Measurements from ENCODE around the gene PUS7. TPM values are rescaled to one million over a fixed set of nuclear protein-coding genes. Genes with fewer than 3 reads are reported as not detected.

PUS7 gene
- total RNA-seq, 1 donor from 2014 or later: 28.3 TPM

DNA sequence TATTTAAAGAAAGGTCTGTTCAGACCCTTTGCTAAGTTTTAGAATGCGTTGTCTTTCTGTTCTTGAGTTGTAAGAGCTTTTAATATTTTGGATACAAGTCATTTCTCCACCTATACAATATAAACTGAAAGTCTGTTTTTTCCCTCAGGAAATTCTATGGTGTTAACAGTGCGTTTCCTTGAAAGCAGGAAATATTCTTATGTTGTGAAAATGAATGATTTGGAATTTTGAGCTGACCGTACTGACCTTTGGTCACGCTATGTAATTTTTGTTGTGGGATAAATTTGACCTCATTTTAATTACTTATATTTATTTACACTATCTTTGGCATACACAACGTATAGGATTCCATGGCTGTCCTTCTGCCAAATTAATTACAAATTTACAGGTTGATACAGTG, 43.5 kb downstream of the PUS7 start:
- TF ChIP-seq, protein P1, sequence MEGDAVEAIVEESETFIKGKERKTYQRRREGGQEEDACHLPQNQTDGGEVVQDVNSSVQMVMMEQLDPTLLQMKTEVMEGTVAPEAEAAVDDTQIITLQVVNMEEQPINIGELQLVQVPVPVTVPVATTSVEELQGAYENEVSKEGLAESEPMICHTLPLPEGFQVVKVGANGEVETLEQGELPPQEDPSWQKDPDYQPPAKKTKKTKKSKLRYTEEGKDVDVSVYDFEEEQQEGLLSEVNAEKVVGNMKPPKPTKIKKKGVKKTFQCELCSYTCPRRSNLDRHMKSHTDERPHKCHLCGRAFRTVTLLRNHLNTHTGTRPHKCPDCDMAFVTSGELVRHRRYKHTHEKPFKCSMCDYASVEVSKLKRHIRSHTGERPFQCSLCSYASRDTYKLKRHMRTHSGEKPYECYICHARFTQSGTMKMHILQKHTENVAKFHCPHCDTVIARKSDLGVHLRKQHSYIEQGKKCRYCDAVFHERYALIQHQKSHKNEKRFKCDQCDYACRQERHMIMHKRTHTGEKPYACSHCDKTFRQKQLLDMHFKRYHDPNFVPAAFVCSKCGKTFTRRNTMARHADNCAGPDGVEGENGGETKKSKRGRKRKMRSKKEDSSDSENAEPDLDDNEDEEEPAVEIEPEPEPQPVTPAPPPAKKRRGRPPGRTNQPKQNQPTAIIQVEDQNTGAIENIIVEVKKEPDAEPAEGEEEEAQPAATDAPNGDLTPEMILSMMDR (conservative IDR thresholded peaks at IDR 0.05; ENCODE audit: low read depth, low read length): no peak
- H3K4me3 ChIP-seq (ENCODE audit: low read depth, low read length): no peak overlapping the region
- DNase-seq (ENCODE audit: low read depth): no peak

DNA sequence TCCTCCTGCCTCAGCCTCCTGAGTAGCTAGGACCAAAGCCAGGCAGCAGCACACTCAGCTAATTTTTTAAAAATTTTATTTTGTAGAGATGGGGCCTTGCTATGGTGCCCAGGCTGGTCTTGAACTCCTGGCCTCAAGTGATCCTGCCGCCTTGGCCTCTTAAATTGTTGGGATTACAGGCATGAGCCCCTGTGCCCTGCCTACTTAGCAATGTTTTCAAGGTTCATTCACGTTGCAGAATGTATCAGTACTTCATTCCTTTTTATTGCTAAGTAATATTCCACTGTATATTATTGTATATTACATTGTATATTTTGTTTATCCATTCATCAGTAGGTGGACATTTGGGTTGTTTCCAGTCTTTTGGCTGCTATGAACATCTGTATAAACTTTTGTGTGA, 44.2 kb downstream of the PUS7 start:
- H3K4me3 ChIP-seq (ENCODE audit: low read depth, low read length): no peak overlapping the region
- no peak for DNase-seq (ENCODE audit: low read depth)
- TF ChIP-seq, protein P1 (conservative IDR thresholded peaks at IDR 0.05; ENCODE audit: low read depth, low read length): no peak

DNA sequence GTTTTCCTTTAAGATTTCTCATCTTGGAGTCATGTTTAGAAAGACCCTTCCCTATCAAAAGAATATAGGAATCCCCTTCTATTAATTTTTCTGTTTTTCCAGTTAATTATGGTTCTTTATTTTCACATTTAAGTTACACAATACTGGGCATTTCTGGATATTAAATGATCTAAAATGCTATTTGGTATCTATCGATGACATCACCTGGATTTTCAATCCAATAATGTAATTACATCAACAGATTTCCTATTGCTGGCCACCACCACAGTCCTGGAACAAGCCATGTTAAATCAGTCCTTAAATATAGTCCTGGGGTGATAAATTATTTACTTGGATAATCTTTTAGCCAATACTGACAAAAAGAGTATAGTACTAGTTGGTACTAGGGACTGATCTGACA, 48.0 kb downstream of the PUS7 start:
- TF ChIP-seq, protein P1 (conservative IDR thresholded peaks at IDR 0.05; ENCODE audit: low read depth, low read length): no peak
- H3K4me3 ChIP-seq (ENCODE audit: low read depth, low read length): no peak overlapping the region
- no peak for DNase-seq (ENCODE audit: low read depth)

DNA sequence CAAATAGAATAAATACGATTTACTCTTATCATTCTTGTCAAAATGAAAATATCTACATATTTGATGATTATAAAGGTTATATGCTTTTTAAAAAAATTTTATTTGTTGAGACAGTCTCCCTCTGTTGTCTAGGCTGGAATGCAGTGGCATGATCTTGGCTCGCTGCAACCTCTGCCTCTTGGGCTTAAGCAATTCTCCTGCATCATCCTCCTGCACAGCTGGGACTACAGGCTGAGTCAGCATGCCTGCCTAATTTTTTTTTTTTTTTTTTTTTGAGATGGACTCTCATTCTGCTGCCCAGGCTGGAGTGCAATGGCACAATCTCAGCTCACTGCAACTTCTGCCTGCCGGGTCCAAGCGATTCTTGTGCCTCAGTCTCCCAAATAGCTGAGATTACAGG, 48.9 kb downstream of the PUS7 start:
- no peak for DNase-seq (ENCODE audit: low read depth)
- TF ChIP-seq, protein P1 (conservative IDR thresholded peaks at IDR 0.05; ENCODE audit: low read depth, low read length): no peak
- H3K4me3 ChIP-seq (ENCODE audit: low read depth, low read length): no peak overlapping the region

DNA sequence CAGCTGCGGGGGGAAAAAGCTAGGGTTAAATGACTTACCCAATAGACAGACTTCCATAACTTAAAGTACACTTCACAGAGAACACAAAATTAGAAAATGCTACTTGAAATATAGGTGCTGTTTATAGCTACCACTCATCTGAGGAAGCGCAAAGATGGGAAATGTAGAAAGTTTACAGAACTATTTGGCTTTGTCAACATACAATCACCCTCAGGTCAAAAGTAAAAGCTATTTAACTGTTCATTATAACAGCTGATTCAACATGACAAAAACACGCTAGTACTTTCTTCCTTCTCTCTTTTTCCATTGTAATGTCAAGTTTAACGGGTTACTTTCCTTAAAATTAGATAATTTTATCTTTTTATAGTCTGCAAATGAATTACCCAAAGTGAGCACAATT, 51.2 kb downstream of the PUS7 start:
- DNase-seq (ENCODE audit: low read depth): no peak
- H3K4me3 ChIP-seq (ENCODE audit: low read depth, low read length): no peak overlapping the region
- TF ChIP-seq, protein P1 (conservative IDR thresholded peaks at IDR 0.05; ENCODE audit: low read depth, low read length): no peak

DNA sequence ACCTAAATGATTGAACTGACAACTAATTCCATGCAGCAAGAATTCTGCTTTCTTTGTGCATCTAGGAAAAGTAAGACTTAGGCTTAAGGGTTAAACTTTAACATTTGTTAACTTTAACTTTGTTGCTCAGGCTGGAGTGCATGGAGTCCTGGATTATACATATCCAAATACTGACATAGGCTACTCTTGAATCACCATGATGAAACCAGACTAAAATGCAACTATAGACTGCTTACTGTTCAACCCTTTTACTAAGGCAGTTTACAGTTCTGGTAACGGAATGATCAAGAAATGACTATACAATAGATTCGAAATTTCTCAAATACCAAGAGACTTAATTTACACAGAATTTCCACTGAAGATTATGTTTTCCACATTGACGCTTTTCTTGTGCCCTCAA, 52.0 kb downstream of the PUS7 start:
- no peak for DNase-seq (ENCODE audit: low read depth)
- TF ChIP-seq, protein P1 (conservative IDR thresholded peaks at IDR 0.05; ENCODE audit: low read depth, low read length): no peak
- H3K4me3 ChIP-seq (ENCODE audit: low read depth, low read length): no peak overlapping the region

DNA sequence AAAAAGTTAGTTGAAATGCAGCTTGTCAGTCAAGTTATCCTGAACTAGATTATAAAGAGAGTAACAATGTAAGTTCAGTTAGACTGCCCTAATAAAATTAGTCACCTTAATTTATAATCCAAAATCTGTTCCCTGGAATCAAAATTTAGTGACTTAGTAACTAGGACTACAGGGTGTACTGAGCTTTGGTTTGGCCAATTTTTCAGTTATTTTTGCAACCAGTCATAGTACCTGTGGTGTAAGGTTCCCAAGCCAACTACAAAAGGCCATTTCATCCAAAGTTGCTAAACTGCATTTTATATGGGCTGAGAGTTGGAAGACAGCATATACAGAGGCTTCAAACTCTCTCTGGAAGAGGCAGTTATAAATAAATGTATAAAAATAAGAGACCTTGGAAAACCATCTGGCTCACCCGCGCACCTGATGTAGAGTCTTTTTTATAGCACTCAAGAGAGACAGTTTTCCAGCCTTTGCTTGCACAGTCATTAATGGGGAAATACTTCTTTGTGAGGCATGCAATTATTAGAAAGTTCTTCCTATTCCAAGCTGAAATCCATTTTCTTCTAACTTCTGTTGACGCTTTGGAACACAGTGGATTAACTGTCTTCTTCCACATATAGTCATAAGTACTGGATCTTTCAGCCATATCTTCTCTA, 59.2 kb downstream of the PUS7 start:
- H3K4me3 ChIP-seq (ENCODE audit: low read depth, low read length): no peak overlapping the region
- TF ChIP-seq, protein P1 (conservative IDR thresholded peaks at IDR 0.05; ENCODE audit: low read depth, low read length): no peak
- DNase-seq (ENCODE audit: low read depth): no peak

All from epithelial cell of proximal tubule (primary cell).